Measurements from ENCODE around the gene SAMD3. TPM values are rescaled to one million over a fixed set of nuclear protein-coding genes. Genes with fewer than 3 reads are reported as not detected.

The SAMD3 gene
- total and polyA plus RNA-seq, 2 of the 13 experiments (the other 11 are each of a cell fraction or from before 2014, with no cell fraction given) = not detected

DNA sequence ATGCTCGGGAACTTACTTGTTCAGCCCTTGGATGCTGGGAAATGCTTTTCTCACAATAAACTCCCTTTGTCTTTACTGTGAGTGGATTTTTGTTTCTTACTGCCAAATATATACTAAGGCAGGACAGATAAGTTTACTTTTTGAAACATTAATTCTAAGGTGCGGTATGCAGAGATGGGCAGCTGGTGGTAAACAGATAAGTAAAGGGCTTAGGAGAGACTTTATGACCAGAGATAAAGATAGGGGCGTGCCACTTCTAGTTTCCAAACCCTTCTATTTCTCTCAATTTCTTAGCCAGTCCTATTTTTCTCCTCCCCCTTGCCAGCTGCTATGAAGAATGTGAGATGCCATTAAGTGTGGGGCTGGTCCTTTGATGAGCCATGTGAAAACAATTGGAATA lies 16.3 kb downstream of the SAMD3 start:
- no peak for ATAC-seq
- H3K4me2 ChIP-seq (ENCODE audit: low read depth, low read length) = no peak overlapping the region
- in situ Hi-C loops (cut with HindIII; ENCODE audit: extremely low pct_ligation_motif_present, low pct_unique_long_range_greater_than_20kb) = no loop called here

DNA sequence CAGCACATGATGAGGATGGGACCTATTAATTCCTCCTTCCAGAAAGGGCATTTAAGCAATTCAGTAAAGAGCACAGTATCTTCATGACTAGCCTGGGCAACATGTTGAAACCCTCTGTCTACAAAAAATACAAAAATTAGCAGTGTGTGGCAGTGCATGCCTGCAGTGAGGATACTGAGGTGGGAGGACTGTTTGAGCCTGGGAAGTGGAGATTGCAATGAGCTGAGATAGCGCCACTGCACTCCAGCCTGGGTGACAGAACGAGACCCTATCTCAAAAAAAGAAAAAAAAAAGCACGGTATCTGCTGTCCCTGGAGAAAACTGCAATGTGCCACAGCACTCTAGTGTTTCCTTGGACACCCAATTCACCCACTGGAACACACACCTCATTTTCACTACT lies 18.4 kb downstream of the SAMD3 start:
- Histone ChIP-seq H3K9ac (ENCODE audit: insufficient read depth, low read depth, low read length) (no peak overlapping the region), H3K4me2 (ENCODE audit: low read depth, low read length) (no peak overlapping the region), H3K9me3 (ENCODE audit: low read length) (no peaks in the 10 kb centered on the region), H3K36me3 (replicated peaks in 1 of 2; ENCODE audit: control insufficient read depth in 1 of 2, insufficient read depth in 2 of 2, low read length in 2 of 2) (no peaks in the 10 kb centered on the region), H2AFZ (ENCODE audit: low read length) (no peak overlapping the region), H3K27me3 (ENCODE audit: control insufficient read depth in 1 of 2, insufficient read depth in 2 of 2, low read length in 2 of 2) (peaks cover 1 to 3% of the 10 kb centered on the region in 2 experiments; a peak in 2 of 5 replicates), H3K4me1 (ENCODE audit: insufficient read depth, low read length) (no peaks in the 10 kb centered on the region), H3K79me2 (ENCODE audit: insufficient read depth, low read length) (no peaks in the 10 kb centered on the region), H4K20me1 (ENCODE audit: insufficient read depth, low read length) (no peaks in the 10 kb centered on the region), H3K27ac (ENCODE audit: extremely low read length, insufficient read depth, low read length) (no peak overlapping the region), H3K4me3 (replicated peaks in 1 of 3; ENCODE audit: insufficient read depth in 1 of 3, low read depth in 2 of 3, low read length in 3 of 3) (no peak overlapping the region)
- DNase-seq (ENCODE audit: low spot score) (no peak), FAIRE-seq (no peak), ATAC-seq (no peak)
- ChIA-PET POLR2A (no interaction called here), CTCF (ENCODE audit: low intra/inter-chr PET ratio, low total read pairs) (no interaction called here)
- in situ Hi-C loops (cut with HindIII; ENCODE audit: extremely low pct_ligation_motif_present, low pct_unique_long_range_greater_than_20kb) (no loop called here), intact Hi-C loops (cut with micrococcal nuclease; ENCODE audit: unreplicated experiment) (loop anchor here (2.0 kb wide), 1 partner anchor 62 kb away; no protein-coding TSS in a partner anchor)
- no TSS peak for BruUV-seq (replicated peaks)
- 7% methylated on average over 3 of the region's 3 CpGs for WGBS (ENCODE audit: low lambda C conversion rate)
- TF ChIP-seq ZBTB8A (CRISPR knock-in tag; IDR thresholded peaks at IDR 0.05; ENCODE audit: borderline replicate concordance, low read depth) (no peak), SRY (CRISPR knock-in tag; IDR thresholded peaks at IDR 0.05) (no peak), MXI1 (IDR thresholded peaks at IDR 0.05; ENCODE audit: borderline replicate concordance, low read depth, low read length) (no peak), NCOA5 (CRISPR knock-in tag; IDR thresholded peaks at IDR 0.05) (no peak), SNAI1 (CRISPR knock-in tag; IDR thresholded peaks at IDR 0.05; ENCODE audit: borderline replicate concordance) (no peak), KAT8 (CRISPR knock-in tag; IDR thresholded peaks at IDR 0.05) (no peak), ERF (CRISPR knock-in tag; IDR thresholded peaks at IDR 0.05) (no peak), RXRB (CRISPR knock-in tag; IDR thresholded peaks at IDR 0.05; ENCODE audit: borderline replicate concordance) (no peak)
- TF ChIP-seq, protein P1, sequence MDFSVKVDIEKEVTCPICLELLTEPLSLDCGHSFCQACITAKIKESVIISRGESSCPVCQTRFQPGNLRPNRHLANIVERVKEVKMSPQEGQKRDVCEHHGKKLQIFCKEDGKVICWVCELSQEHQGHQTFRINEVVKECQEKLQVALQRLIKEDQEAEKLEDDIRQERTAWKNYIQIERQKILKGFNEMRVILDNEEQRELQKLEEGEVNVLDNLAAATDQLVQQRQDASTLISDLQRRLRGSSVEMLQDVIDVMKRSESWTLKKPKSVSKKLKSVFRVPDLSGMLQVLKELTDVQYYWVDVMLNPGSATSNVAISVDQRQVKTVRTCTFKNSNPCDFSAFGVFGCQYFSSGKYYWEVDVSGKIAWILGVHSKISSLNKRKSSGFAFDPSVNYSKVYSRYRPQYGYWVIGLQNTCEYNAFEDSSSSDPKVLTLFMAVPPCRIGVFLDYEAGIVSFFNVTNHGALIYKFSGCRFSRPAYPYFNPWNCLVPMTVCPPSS (IDR thresholded peaks at IDR 0.05) = no peak
- TF ChIP-seq, protein P2, sequence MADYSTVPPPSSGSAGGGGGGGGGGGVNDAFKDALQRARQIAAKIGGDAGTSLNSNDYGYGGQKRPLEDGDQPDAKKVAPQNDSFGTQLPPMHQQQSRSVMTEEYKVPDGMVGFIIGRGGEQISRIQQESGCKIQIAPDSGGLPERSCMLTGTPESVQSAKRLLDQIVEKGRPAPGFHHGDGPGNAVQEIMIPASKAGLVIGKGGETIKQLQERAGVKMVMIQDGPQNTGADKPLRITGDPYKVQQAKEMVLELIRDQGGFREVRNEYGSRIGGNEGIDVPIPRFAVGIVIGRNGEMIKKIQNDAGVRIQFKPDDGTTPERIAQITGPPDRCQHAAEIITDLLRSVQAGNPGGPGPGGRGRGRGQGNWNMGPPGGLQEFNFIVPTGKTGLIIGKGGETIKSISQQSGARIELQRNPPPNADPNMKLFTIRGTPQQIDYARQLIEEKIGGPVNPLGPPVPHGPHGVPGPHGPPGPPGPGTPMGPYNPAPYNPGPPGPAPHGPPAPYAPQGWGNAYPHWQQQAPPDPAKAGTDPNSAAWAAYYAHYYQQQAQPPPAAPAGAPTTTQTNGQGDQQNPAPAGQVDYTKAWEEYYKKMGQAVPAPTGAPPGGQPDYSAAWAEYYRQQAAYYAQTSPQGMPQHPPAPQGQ (CRISPR knock-in tag; IDR thresholded peaks at IDR 0.05; ENCODE audit: borderline replicate concordance) = no peak

More for the DNA sequence above, 16.3 kb downstream of the SAMD3 start:
- no peaks in the 10 kb centered on the region for H4K20me1 ChIP-seq (ENCODE audit: insufficient read depth, low read length)
- no peaks in the 10 kb centered on the region for H3K79me2 ChIP-seq (ENCODE audit: insufficient read depth, low read length)
- no peak overlapping the region for H3K27ac ChIP-seq (ENCODE audit: extremely low read length, insufficient read depth, low read length)
- H3K4me1 ChIP-seq (ENCODE audit: insufficient read depth, low read length) = no peaks in the 10 kb centered on the region
- DNase-seq (ENCODE audit: low spot score) (no peak), FAIRE-seq (no peak)
- intact Hi-C loops (cut with micrococcal nuclease; ENCODE audit: unreplicated experiment) = no loop called here
- peaks cover 1 to 3% of the 10 kb centered on the region in 2 experiments; a peak in 2 of 5 replicates for H3K27me3 ChIP-seq (ENCODE audit: control insufficient read depth in 1 of 2, insufficient read depth in 2 of 2, low read length in 2 of 2)
- no peak for TF ChIP-seq ZNF124 (CRISPR knock-in tag; IDR thresholded peaks at IDR 0.05)
- TF ChIP-seq PHF20 (CRISPR knock-in tag; IDR thresholded peaks at IDR 0.05) = no peak
- TF ChIP-seq AHR (CRISPR knock-in tag; IDR thresholded peaks at IDR 0.05) = no peak
- TF ChIP-seq ZNF451 (CRISPR knock-in tag; IDR thresholded peaks at IDR 0.05) = no peak
- no peak for TF ChIP-seq ZSCAN20 (CRISPR knock-in tag; IDR thresholded peaks at IDR 0.05; ENCODE audit: borderline replicate concordance)
- no peak for TF ChIP-seq ESRRA (CRISPR knock-in tag; IDR thresholded peaks at IDR 0.05; ENCODE audit: low read depth)
- TF ChIP-seq NFYB (CRISPR knock-in tag; IDR thresholded peaks at IDR 0.05) = no peak
- TF ChIP-seq NFIB (CRISPR knock-in tag; IDR thresholded peaks at IDR 0.05; ENCODE audit: borderline replicate concordance) = no peak
- no peak for TF ChIP-seq HOXA5 (CRISPR knock-in tag; IDR thresholded peaks at IDR 0.05)
- no peak for TF ChIP-seq MTF2 (CRISPR knock-in tag; IDR thresholded peaks at IDR 0.05; ENCODE audit: borderline replicate concordance)
- TF ChIP-seq ZFX (CRISPR knock-in tag; IDR thresholded peaks at IDR 0.05; ENCODE audit: low read depth) = no peak
- no peak for TF ChIP-seq NRL (CRISPR knock-in tag; IDR thresholded peaks at IDR 0.05; ENCODE audit: borderline replicate concordance)
- no peaks in the 10 kb centered on the region for H3K9me3 ChIP-seq (ENCODE audit: low read length)
- H2AFZ ChIP-seq (ENCODE audit: low read length) = no peak overlapping the region
- no peaks in the 10 kb centered on the region for H3K36me3 ChIP-seq (replicated peaks in 1 of 2; ENCODE audit: control insufficient read depth in 1 of 2, insufficient read depth in 2 of 2, low read length in 2 of 2)
- CTCF ChIA-PET (ENCODE audit: low intra/inter-chr PET ratio, low total read pairs) = no interaction called here
- BruUV-seq (replicated peaks) = no TSS peak
- 4% methylated on average over 3 of the region's 3 CpGs for WGBS (ENCODE audit: low lambda C conversion rate)
- POLR2A ChIA-PET = no interaction called here
- no peak overlapping the region for H3K9ac ChIP-seq (ENCODE audit: insufficient read depth, low read depth, low read length)
- no peak overlapping the region for H3K4me3 ChIP-seq (replicated peaks in 1 of 3; ENCODE audit: insufficient read depth in 1 of 3, low read depth in 2 of 3, low read length in 3 of 3)
